Activated CD8-positive, alpha-beta T cell treated with anti-CD3 and anti-CD28 coated beads for 36 hours (primary cell): Measurements from ENCODE around the gene DDR1. TPM values are rescaled to one million over a fixed set of nuclear protein-coding genes. Genes with fewer than 3 reads are reported as not detected.

ENCODE experiments used
- ATAC-seq: fragments of 200-7000 bp; cut with Tn5 transposase; one replicate; pipeline ENCODE4 v1.10.0; 2021; ENCODE audit warnings: mild to moderate bottlenecking, moderate library complexity
- CTCF ChIA-PET: fragments of 350-600 bp; sonication (Branson Sonifier 250); formaldehyde crosslinking; loops from one replicate; lab custom pipeline; 2021; ENCODE audit warnings: antibody characterized with exemption; lab: Charles Lee
- POLR2A ChIA-PET: fragments of 350-600 bp; sonication (Branson Sonifier 250); formaldehyde crosslinking; loops from one replicate; lab custom pipeline; 2021; ENCODE audit warnings: antibody characterized with exemption; lab: Charles Lee
- DNase-seq: peaks from one replicate; pipeline ENCODE4 v3.0.0-alpha.2; 2020
- H3K27ac Mint-ChIP-seq: one replicate; pipeline ENCODE4 v1.8.0; 2021; ENCODE audit warnings: mild to moderate bottlenecking, mixed read lengths
- H3K27me3 Mint-ChIP-seq: one replicate; pipeline ENCODE4 v1.8.0; 2021; ENCODE audit warnings: mixed read lengths
- H3K36me3 Mint-ChIP-seq: one replicate; pipeline ENCODE4 v1.8.0; 2021; ENCODE audit warnings: low read depth, mixed read lengths
- H3K4me1 Mint-ChIP-seq: one replicate; pipeline ENCODE4 v1.8.0; 2021; ENCODE audit warnings: low read depth, mixed read lengths
- H3K4me3 Mint-ChIP-seq: one replicate; pipeline ENCODE4 v1.8.0; 2021; ENCODE audit warnings: mild to moderate bottlenecking, moderate library complexity, mixed read lengths
- H3K9me3 Mint-ChIP-seq: one replicate; pipeline ENCODE4 v1.8.0; 2021; ENCODE audit warnings: mixed read lengths
- CTCF ChIP-seq: fragments of 200-600 bp; IDR thresholded peaks from one replicate; pipeline ENCODE4 v1.8.0; 2022; ENCODE audit warnings: antibody characterized with exemption, mild to moderate bottlenecking
- intact Hi-C: fragments of 100-400 bp; cut with micrococcal nuclease; formaldehyde crosslinking; loops from one replicate; pipeline ENCODE4 v1.10.0; 2022
- total RNA-seq, 2 experiments: library from RNA; stranded (reverse); gene quantifications; one replicate each; pipeline ENCODE4 v1.2.3, GENCODE V29; 2021

The DDR1 gene
- total RNA-seq, 2 experiments from 2014 or later = 14.4 to 14.5 TPM

- H3K36me3 Mint-ChIP-seq = no peaks in the 10 kb centered on the region
- H3K9me3 Mint-ChIP-seq = no peaks in the 10 kb centered on the region
- no peaks in the 10 kb centered on the region for H3K27me3 Mint-ChIP-seq
- ChIA-PET CTCF (interaction anchor here (0.9 to 3.7 kb wide), 2 partner anchors 8 to 16 kb away, joined by 3 to 14 read pairs; no protein-coding TSS in a partner anchor), POLR2A (interaction anchor here (1.7 kb wide), 1 partner anchor 8 kb away, joined by 4 read pairs; no protein-coding TSS in a partner anchor)
- ATAC-seq (no peak), DNase-seq (no peak)
- intact Hi-C loops = no loop called here
- no peak for TF ChIP-seq CTCF
- H3K4me3 Mint-ChIP-seq = no peak overlapping the region
- no peak overlapping the region for H3K27ac Mint-ChIP-seq
- peaks cover 23% of the 10 kb centered on the region for H3K4me1 Mint-ChIP-seq
Observed at GRCh38 chr6:30836957-30837356, 47.4 kb upstream of the DDR1 start.

DNA sequence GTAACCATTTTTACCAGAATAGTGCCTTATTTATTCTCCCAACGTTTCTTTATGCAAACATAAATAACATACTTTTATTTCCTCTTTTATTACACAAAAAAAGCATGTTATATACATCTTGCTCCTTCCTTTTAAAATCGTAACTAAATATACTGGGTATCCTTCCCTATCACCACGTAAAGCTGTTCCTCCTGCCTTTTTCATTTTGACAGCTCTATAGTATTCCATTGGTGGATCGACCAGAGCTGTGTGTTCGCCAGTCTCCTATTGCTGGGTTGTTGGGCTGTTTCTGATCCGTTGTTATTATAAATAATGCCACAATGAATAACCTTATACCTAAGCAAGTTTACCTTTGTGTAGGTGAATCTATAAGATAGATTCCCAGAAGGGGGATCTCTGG is 46.9 kb upstream of the DDR1 start:
- intact Hi-C loops = no loop called here
- CTCF ChIA-PET = interaction anchor here (0.9 to 3.7 kb wide), 2 partner anchors 8 to 17 kb away, joined by 3 to 14 read pairs; no protein-coding TSS in a partner anchor
- Mint-ChIP-seq H3K4me3 (no peak overlapping the region), H3K36me3 (no peaks in the 10 kb centered on the region), H3K9me3 (no peaks in the 10 kb centered on the region), H3K27me3 (no peaks in the 10 kb centered on the region), H3K27ac (no peak overlapping the region), H3K4me1 (peaks cover 22% of the 10 kb centered on the region)
- POLR2A ChIA-PET = interaction anchor here (0.6 to 1.7 kb wide), 2 partner anchors 8 to 19 kb away, joined by 3 to 4 read pairs; no protein-coding TSS in a partner anchor
- no peak for TF ChIP-seq CTCF
- ATAC-seq (no peak), DNase-seq (no peak)

GRCh38 chr6:30837870-30838269 is 46.4 kb upstream of the DDR1 start:
- H3K36me3 Mint-ChIP-seq = no peaks in the 10 kb centered on the region
- H3K4me3 Mint-ChIP-seq = no peak overlapping the region
- H3K27ac Mint-ChIP-seq = no peak overlapping the region
- no peaks in the 10 kb centered on the region for H3K27me3 Mint-ChIP-seq
- no peak for TF ChIP-seq CTCF
- POLR2A ChIA-PET = interaction anchor here (0.6 to 1.7 kb wide), 2 partner anchors 9 to 19 kb away, joined by 3 to 4 read pairs; no protein-coding TSS in a partner anchor
- DNase-seq (no peak), ATAC-seq (no peak)
- CTCF ChIA-PET = interaction anchor here (0.9 to 3.7 kb wide), 2 partner anchors 8 to 17 kb away, joined by 3 to 14 read pairs; no protein-coding TSS in a partner anchor
- intact Hi-C loops = no loop called here
- H3K4me1 Mint-ChIP-seq = peaks cover 24% of the 10 kb centered on the region
- no peaks in the 10 kb centered on the region for H3K9me3 Mint-ChIP-seq

- TF ChIP-seq CTCF = no peak
- ChIA-PET CTCF (interaction anchor here (3.7 kb wide), 1 partner anchor 10 kb away, joined by 14 read pairs; no protein-coding TSS in a partner anchor), POLR2A (interaction anchor here (0.7 to 1.3 kb wide), 2 partner anchors 8 to 10 kb away, joined by 3 to 6 read pairs; no protein-coding TSS in a partner anchor)
- DNase-seq (no peak), ATAC-seq (no peak)
- intact Hi-C loops = no loop called here
- Mint-ChIP-seq H3K36me3 (no peaks in the 10 kb centered on the region), H3K4me3 (no peak overlapping the region), H3K27ac (no peak overlapping the region), H3K27me3 (no peaks in the 10 kb centered on the region), H3K9me3 (no peaks in the 10 kb centered on the region), H3K4me1 (peaks cover 35% of the 10 kb centered on the region)
Observed at GRCh38 chr6:30839671-30840070, 44.6 kb upstream of the DDR1 start.
